GM12878 (cell line): ENCODE measurements around the gene SORCS2.

Experiments used
- CREM ChIP-seq: IDR thresholded peaks from 2 replicates; pipeline ENCODE4 v1.6.1; 2014; ENCODE audit warnings: antibody characterized with exemption, low read depth
- EP300 ChIP-seq, 2 experiments: fragments of 150-350 bp in 1 of 2; IDR thresholded peaks; 2 replicates each; pipeline ENCODE4 v1.6.1; 2011 to 2012; ENCODE audit warnings: low read depth in 2 of 2, low read length in 2 of 2, borderline replicate concordance in 1 of 2, improper control_type of control experiment in 1 of 2, inconsistent platforms in 1 of 2; ENCODE audit not compliant: control insufficient read depth in 1 of 2
- FOS ChIP-seq: IDR thresholded peaks from 3 replicates; pipeline ENCODE4 v1.6.1; 2011; ENCODE audit warnings: borderline replicate concordance; ENCODE audit not compliant: insufficient read length; ENCODE audit errors: extremely low read depth
- HDAC2 ChIP-seq: fragments of 200-600 bp; sonication (generic); IDR thresholded peaks from 2 replicates; pipeline ENCODE4 v1.6.1; 2017
- MLLT1 ChIP-seq: fragments of 450-650 bp; IDR thresholded peaks from 2 replicates; pipeline ENCODE4 v1.6.1; 2016; ENCODE audit warnings: mild to moderate bottlenecking
- USF1 ChIP-seq: IDR thresholded peaks from 2 replicates; pipeline ENCODE4 v1.6.1; 2011; ENCODE audit warnings: borderline replicate concordance, low read depth, mild to moderate bottlenecking, moderate library complexity, mixed read lengths, low read length; ENCODE audit not compliant: insufficient read depth; ENCODE audit errors: extremely low read length
- ZZZ3 ChIP-seq: IDR thresholded peaks from 2 replicates; pipeline ENCODE4 v1.6.1; 2011; ENCODE audit warnings: low read depth; ENCODE audit not compliant: control insufficient read depth, insufficient read length
- TF ChIP-seq, protein P1 (sequence below): IDR thresholded peaks from 2 replicates; pipeline ENCODE4 v1.6.1; 2012; ENCODE audit warnings: low read depth, low read length, improper control_type of control experiment
- TF ChIP-seq, protein P2 (sequence below), 3 experiments: IDR thresholded peaks in 2 of 3; conservative IDR thresholded peaks in 1 of 3; 2 replicates each; pipeline ENCODE4 v1.5.1; 2011; ENCODE audit warnings: low read depth in 3 of 3, low read length in 3 of 3, mild to moderate bottlenecking in 3 of 3, control low read depth in 2 of 3, moderate library complexity in 2 of 3, inconsistent platforms in 1 of 3, mixed read lengths in 1 of 3; ENCODE audit not compliant: control insufficient read depth in 2 of 3, insufficient read depth in 1 of 3; ENCODE audit errors: extremely low read depth in 1 of 3

GRCh38 chr4:7391637-7392437 is 199.5 kb downstream of the SORCS2 start:
- TF ChIP-seq MLLT1 (no peak), USF1 (no peak), ZZZ3 (no peak), FOS (no peak), EP300 (IDR thresholded peaks at IDR 0.05; ENCODE audit: borderline replicate concordance in 1 of 2, control insufficient read depth in 1 of 2, low read depth in 2 of 2, low read length in 2 of 2) (no peak), CREM (no peak), HDAC2 (no peak)
- TF ChIP-seq, protein P1, sequence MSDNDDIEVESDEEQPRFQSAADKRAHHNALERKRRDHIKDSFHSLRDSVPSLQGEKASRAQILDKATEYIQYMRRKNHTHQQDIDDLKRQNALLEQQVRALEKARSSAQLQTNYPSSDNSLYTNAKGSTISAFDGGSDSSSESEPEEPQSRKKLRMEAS: no peak
- TF ChIP-seq, protein P2, sequence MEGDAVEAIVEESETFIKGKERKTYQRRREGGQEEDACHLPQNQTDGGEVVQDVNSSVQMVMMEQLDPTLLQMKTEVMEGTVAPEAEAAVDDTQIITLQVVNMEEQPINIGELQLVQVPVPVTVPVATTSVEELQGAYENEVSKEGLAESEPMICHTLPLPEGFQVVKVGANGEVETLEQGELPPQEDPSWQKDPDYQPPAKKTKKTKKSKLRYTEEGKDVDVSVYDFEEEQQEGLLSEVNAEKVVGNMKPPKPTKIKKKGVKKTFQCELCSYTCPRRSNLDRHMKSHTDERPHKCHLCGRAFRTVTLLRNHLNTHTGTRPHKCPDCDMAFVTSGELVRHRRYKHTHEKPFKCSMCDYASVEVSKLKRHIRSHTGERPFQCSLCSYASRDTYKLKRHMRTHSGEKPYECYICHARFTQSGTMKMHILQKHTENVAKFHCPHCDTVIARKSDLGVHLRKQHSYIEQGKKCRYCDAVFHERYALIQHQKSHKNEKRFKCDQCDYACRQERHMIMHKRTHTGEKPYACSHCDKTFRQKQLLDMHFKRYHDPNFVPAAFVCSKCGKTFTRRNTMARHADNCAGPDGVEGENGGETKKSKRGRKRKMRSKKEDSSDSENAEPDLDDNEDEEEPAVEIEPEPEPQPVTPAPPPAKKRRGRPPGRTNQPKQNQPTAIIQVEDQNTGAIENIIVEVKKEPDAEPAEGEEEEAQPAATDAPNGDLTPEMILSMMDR (IDR thresholded peaks at IDR 0.05 in 2 of 3, conservative IDR thresholded peaks at IDR 0.05 in 1 of 3; ENCODE audit: control insufficient read depth in 2 of 3, extremely low read depth in 1 of 3, insufficient read depth in 1 of 3, low read depth in 3 of 3, low read length in 3 of 3): no peak
